HL-60 (cell line): ENCODE results near the gene AHI1.

Experiments used
- POLR2AphosphoS5 ChIP-seq: IDR thresholded peaks from 2 replicates; pipeline ENCODE4 v1.6.1; 2012; ENCODE audit warnings: low read depth
- TF ChIP-seq, protein P1 (sequence below): IDR thresholded peaks from one replicate; pipeline ENCODE4 v1.5.1; 2011; ENCODE audit warnings: low read length, control low read depth, inconsistent platforms; ENCODE audit not compliant: insufficient read depth
- TF ChIP-seq, protein P2 (sequence below): IDR thresholded peaks from 2 replicates; pipeline ENCODE4 v1.6.1; 2012; ENCODE audit warnings: low read depth; ENCODE audit not compliant: insufficient replicate concordance

DNA sequence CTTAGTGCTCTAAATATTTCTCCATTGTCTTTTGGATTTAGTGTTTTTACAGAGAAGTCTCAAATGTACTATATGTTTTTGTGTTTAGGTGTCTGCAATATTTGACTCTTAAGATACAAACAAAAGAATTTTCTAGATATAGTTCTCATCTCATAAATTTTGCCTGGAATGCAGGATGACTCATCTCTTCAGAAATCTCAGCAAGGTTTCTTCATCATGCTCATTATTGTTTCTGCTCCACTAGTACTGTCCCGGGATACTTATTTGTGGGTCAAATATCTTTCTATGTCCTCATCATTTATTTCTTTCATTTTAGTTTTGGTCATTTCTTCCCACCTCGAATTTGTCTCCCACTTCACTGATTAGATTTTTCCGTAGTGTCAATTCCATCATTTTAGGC, 9.5 kb downstream of the AHI1 start:
- TF ChIP-seq, protein P1, sequence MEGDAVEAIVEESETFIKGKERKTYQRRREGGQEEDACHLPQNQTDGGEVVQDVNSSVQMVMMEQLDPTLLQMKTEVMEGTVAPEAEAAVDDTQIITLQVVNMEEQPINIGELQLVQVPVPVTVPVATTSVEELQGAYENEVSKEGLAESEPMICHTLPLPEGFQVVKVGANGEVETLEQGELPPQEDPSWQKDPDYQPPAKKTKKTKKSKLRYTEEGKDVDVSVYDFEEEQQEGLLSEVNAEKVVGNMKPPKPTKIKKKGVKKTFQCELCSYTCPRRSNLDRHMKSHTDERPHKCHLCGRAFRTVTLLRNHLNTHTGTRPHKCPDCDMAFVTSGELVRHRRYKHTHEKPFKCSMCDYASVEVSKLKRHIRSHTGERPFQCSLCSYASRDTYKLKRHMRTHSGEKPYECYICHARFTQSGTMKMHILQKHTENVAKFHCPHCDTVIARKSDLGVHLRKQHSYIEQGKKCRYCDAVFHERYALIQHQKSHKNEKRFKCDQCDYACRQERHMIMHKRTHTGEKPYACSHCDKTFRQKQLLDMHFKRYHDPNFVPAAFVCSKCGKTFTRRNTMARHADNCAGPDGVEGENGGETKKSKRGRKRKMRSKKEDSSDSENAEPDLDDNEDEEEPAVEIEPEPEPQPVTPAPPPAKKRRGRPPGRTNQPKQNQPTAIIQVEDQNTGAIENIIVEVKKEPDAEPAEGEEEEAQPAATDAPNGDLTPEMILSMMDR, result no peak
- TF ChIP-seq POLR2AphosphoS5, result no peak
- TF ChIP-seq, protein P2, sequence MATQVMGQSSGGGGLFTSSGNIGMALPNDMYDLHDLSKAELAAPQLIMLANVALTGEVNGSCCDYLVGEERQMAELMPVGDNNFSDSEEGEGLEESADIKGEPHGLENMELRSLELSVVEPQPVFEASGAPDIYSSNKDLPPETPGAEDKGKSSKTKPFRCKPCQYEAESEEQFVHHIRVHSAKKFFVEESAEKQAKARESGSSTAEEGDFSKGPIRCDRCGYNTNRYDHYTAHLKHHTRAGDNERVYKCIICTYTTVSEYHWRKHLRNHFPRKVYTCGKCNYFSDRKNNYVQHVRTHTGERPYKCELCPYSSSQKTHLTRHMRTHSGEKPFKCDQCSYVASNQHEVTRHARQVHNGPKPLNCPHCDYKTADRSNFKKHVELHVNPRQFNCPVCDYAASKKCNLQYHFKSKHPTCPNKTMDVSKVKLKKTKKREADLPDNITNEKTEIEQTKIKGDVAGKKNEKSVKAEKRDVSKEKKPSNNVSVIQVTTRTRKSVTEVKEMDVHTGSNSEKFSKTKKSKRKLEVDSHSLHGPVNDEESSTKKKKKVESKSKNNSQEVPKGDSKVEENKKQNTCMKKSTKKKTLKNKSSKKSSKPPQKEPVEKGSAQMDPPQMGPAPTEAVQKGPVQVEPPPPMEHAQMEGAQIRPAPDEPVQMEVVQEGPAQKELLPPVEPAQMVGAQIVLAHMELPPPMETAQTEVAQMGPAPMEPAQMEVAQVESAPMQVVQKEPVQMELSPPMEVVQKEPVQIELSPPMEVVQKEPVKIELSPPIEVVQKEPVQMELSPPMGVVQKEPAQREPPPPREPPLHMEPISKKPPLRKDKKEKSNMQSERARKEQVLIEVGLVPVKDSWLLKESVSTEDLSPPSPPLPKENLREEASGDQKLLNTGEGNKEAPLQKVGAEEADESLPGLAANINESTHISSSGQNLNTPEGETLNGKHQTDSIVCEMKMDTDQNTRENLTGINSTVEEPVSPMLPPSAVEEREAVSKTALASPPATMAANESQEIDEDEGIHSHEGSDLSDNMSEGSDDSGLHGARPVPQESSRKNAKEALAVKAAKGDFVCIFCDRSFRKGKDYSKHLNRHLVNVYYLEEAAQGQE, result no peak
